Measurements from ENCODE around the gene DHRS1. TPM values are rescaled to one million over a fixed set of nuclear protein-coding genes. Genes with fewer than 3 reads are reported as not detected.

Gene DHRS1
- polyA plus RNA-seq, 1 donor (not counting 4 experiments of a cell fraction or from before 2014, with no cell fraction given) = 65.1 TPM

GRCh38 chr14:24283796-24284460 is 15.7 kb downstream of the DHRS1 start:
- no peaks in the 10 kb centered on the region for H4K20me1 ChIP-seq (ENCODE audit: control insufficient read depth, extremely low read depth, insufficient read depth, low read length)
- no peak overlapping the region for H3K4me3 ChIP-seq (ENCODE audit: control insufficient read depth in 2 of 3, extremely low read depth in 1 of 3, insufficient read depth in 2 of 3, low read depth in 1 of 3, low read length in 3 of 3)
- TF ChIP-seq EZH2 (IDR thresholded peaks at IDR 0.05; ENCODE audit: low read length) (no peak), CTCF (optimal IDR thresholded peaks at IDR 0.05 in 1 of 3, IDR thresholded peaks at IDR 0.05 in 1 of 3, conservative IDR thresholded peaks at IDR 0.05 in 1 of 3; ENCODE audit: extremely low read depth in 1 of 3, insufficient read depth in 2 of 3, low read length in 3 of 3) (no peak)
- no peaks in the 10 kb centered on the region for H3K27me3 ChIP-seq (ENCODE audit: control insufficient read depth, extremely low read depth, insufficient read depth, low read length)
- no peaks in the 10 kb centered on the region for H3K9me1 ChIP-seq (ENCODE audit: control insufficient read depth, extremely low read depth, insufficient read depth, low read length)
- no peaks in the 10 kb centered on the region for H3K79me2 ChIP-seq (ENCODE audit: control insufficient read depth, insufficient read depth, low read length)
- dilution Hi-C loops (cut with MboI; ENCODE audit: extremely low pct_ligation_motif_present, low sequenced_read_pairs) = no loop called here
- peaks cover 20% of the 10 kb centered on the region for H3K4me1 ChIP-seq (ENCODE audit: control insufficient read depth, extremely low read depth, insufficient read depth, low read length)
- no peaks in the 10 kb centered on the region for H3K36me3 ChIP-seq (ENCODE audit: control insufficient read depth in 2 of 2, extremely low read depth in 1 of 2, insufficient read depth in 2 of 2, low read length in 2 of 2)
- H3K27ac ChIP-seq (ENCODE audit: control insufficient read depth, insufficient read depth, low read length) = no peak overlapping the region
- H2AFZ ChIP-seq (ENCODE audit: control insufficient read depth, low read length) = no peak overlapping the region
- FAIRE-seq (no peak), DNase-seq (ENCODE audit: low read depth, low spot score) (no peak)
- no peak overlapping the region for H3K9ac ChIP-seq (ENCODE audit: control insufficient read depth, extremely low read depth, insufficient read depth, low read length)
- no peaks in the 10 kb centered on the region for H3K9me3 ChIP-seq (ENCODE audit: control insufficient read depth, low read depth, low read length)
- H3K4me2 ChIP-seq (ENCODE audit: control insufficient read depth, extremely low read depth, insufficient read depth, low read depth, low read length) = no peak overlapping the region

GRCh38 chr14:24282736-24283135 is 16.8 kb downstream of the DHRS1 start:
- TF ChIP-seq EZH2 (IDR thresholded peaks at IDR 0.05; ENCODE audit: low read length) (no peak), CTCF (optimal IDR thresholded peaks at IDR 0.05 in 1 of 3, IDR thresholded peaks at IDR 0.05 in 1 of 3, conservative IDR thresholded peaks at IDR 0.05 in 1 of 3; ENCODE audit: extremely low read depth in 1 of 3, insufficient read depth in 2 of 3, low read length in 3 of 3) (no peak)
- Histone ChIP-seq H3K36me3 (ENCODE audit: control insufficient read depth in 2 of 2, extremely low read depth in 1 of 2, insufficient read depth in 2 of 2, low read length in 2 of 2) (no peaks in the 10 kb centered on the region), H2AFZ (ENCODE audit: control insufficient read depth, low read length) (no peak overlapping the region), H3K4me2 (ENCODE audit: control insufficient read depth, extremely low read depth, insufficient read depth, low read depth, low read length) (no peak overlapping the region), H3K9ac (ENCODE audit: control insufficient read depth, extremely low read depth, insufficient read depth, low read length) (no peak overlapping the region), H4K20me1 (ENCODE audit: control insufficient read depth, extremely low read depth, insufficient read depth, low read length) (no peaks in the 10 kb centered on the region), H3K79me2 (ENCODE audit: control insufficient read depth, insufficient read depth, low read length) (no peaks in the 10 kb centered on the region), H3K27me3 (ENCODE audit: control insufficient read depth, extremely low read depth, insufficient read depth, low read length) (no peaks in the 10 kb centered on the region), H3K27ac (ENCODE audit: control insufficient read depth, insufficient read depth, low read length) (no peak overlapping the region), H3K4me1 (ENCODE audit: control insufficient read depth, extremely low read depth, insufficient read depth, low read length) (peaks cover 25% of the 10 kb centered on the region), H3K4me3 (ENCODE audit: control insufficient read depth in 2 of 3, extremely low read depth in 1 of 3, insufficient read depth in 2 of 3, low read depth in 1 of 3, low read length in 3 of 3) (no peak overlapping the region), H3K9me1 (ENCODE audit: control insufficient read depth, extremely low read depth, insufficient read depth, low read length) (no peaks in the 10 kb centered on the region), H3K9me3 (ENCODE audit: control insufficient read depth, low read depth, low read length) (no peaks in the 10 kb centered on the region)
- dilution Hi-C loops (cut with MboI; ENCODE audit: extremely low pct_ligation_motif_present, low sequenced_read_pairs) = no loop called here
- FAIRE-seq (no peak), DNase-seq (ENCODE audit: low read depth, low spot score) (no peak)

Data from keratinocyte (primary cell).